H9 (cell line): Measurements from ENCODE around the gene CALR3. TPM values are rescaled to one million over a fixed set of nuclear protein-coding genes. Genes with fewer than 3 reads are reported as not detected.

Experiments used
- DNase-seq: peaks from one replicate; pipeline ENCODE4 v3.0.0-alpha.2; 2017
- H2AFZ ChIP-seq: one replicate; pipeline ENCODE4 v1.6.1; 2013; ENCODE audit warnings: mild to moderate bottlenecking, low read length, control low read depth, moderate library complexity
- H2AK5ac ChIP-seq: 2 replicates; pipeline ENCODE4 v1.6.1; 2013; ENCODE audit warnings: low read length, control low read depth, mixed read lengths; ENCODE audit not compliant: insufficient read length
- H2BK120ac ChIP-seq: one replicate; pipeline ENCODE4 v1.6.1; 2013; ENCODE audit warnings: low read depth, mild to moderate bottlenecking, low read length, control low read depth, inconsistent platforms; ENCODE audit not compliant: poor library complexity, severe bottlenecking
- H2BK12ac ChIP-seq: 2 replicates; pipeline ENCODE4 v1.6.1; 2013; ENCODE audit warnings: low read length, control low read depth, mixed read lengths, low read depth; ENCODE audit not compliant: insufficient read length
- H2BK15ac ChIP-seq: 2 replicates; pipeline ENCODE4 v1.6.1; 2013; ENCODE audit warnings: low read depth, low read length, control low read depth
- H2BK20ac ChIP-seq: one replicate; pipeline ENCODE4 v1.6.1; 2013; ENCODE audit warnings: low read depth, mild to moderate bottlenecking, low read length, control low read depth, inconsistent platforms; ENCODE audit not compliant: poor library complexity, severe bottlenecking
- H2BK5ac ChIP-seq: 2 replicates; pipeline ENCODE4 v1.6.1; 2013; ENCODE audit warnings: low read length, control low read depth, mixed read lengths; ENCODE audit not compliant: insufficient read length
- H3K14ac ChIP-seq: 2 replicates; pipeline ENCODE4 v1.6.1; 2013; ENCODE audit warnings: low read length, control low read depth; ENCODE audit not compliant: insufficient read depth
- H3K18ac ChIP-seq: 2 replicates; pipeline ENCODE4 v1.6.1; 2013; ENCODE audit warnings: low read depth, mild to moderate bottlenecking, mixed read lengths, low read length, control low read depth; ENCODE audit not compliant: insufficient read length
- H3K23ac ChIP-seq: 2 replicates; pipeline ENCODE4 v1.6.1; 2013; ENCODE audit warnings: low read length, control low read depth, mixed read lengths, low read depth; ENCODE audit not compliant: insufficient read length
- H3K23me2 ChIP-seq: 2 replicates; pipeline ENCODE4 v1.6.1; 2013; ENCODE audit warnings: low read depth, mild to moderate bottlenecking, mixed read lengths, low read length, control low read depth; ENCODE audit not compliant: insufficient read length, poor library complexity, severe bottlenecking
- H3K27ac ChIP-seq: 2 replicates; pipeline ENCODE4 v1.5.1; 2013; ENCODE audit warnings: low read length, control low read depth, mixed read lengths, low read depth; ENCODE audit not compliant: insufficient read length
- H3K27me3 ChIP-seq: 2 replicates; pipeline ENCODE4 v1.6.1; 2013; ENCODE audit warnings: low read length, control low read depth, inconsistent platforms; ENCODE audit not compliant: insufficient read depth
- H3K4ac ChIP-seq: 2 replicates; pipeline ENCODE4 v1.6.1; 2013; ENCODE audit warnings: low read depth, mild to moderate bottlenecking, control low read depth, inconsistent platforms, low read length, moderate library complexity
- H3K4me1 ChIP-seq: 2 replicates; pipeline ENCODE4 v1.6.1; 2013; ENCODE audit warnings: low read length, control low read depth, inconsistent platforms; ENCODE audit not compliant: insufficient read depth
- H3K4me2 ChIP-seq: 2 replicates; pipeline ENCODE4 v1.6.1; 2013; ENCODE audit warnings: low read length, control low read depth, mixed read lengths; ENCODE audit not compliant: insufficient read length, insufficient read depth
- H3K56ac ChIP-seq: 2 replicates; pipeline ENCODE4 v1.6.1; 2013; ENCODE audit warnings: low read depth, mild to moderate bottlenecking, mixed read lengths, low read length, control low read depth; ENCODE audit not compliant: insufficient read length
- H3K79me1 ChIP-seq: 2 replicates; pipeline ENCODE4 v1.6.1; 2013; ENCODE audit warnings: low read depth, mild to moderate bottlenecking, moderate library complexity, low read length, control low read depth, inconsistent platforms; ENCODE audit not compliant: insufficient read depth, poor library complexity, severe bottlenecking
- H3K79me2 ChIP-seq: 2 replicates; pipeline ENCODE4 v1.6.1; 2013; ENCODE audit warnings: low read length, control low read depth, inconsistent platforms; ENCODE audit not compliant: insufficient read depth
- H3K9ac ChIP-seq: 2 replicates; pipeline ENCODE4 v1.6.1; 2013; ENCODE audit warnings: low read length, control low read depth, mixed read lengths; ENCODE audit not compliant: insufficient read length; ENCODE audit errors: extremely low read depth
- H3K9me3 ChIP-seq: one replicate; pipeline ENCODE4 v1.6.1; 2013; ENCODE audit warnings: low read depth, low read length, inconsistent platforms; ENCODE audit not compliant: control insufficient read depth
- H3T11ph ChIP-seq: one replicate; pipeline ENCODE4 v1.6.1; 2013; ENCODE audit warnings: mild to moderate bottlenecking, low read length, control low read depth, inconsistent platforms
- H4K20me1 ChIP-seq: one replicate; pipeline ENCODE4 v1.6.1; 2013; ENCODE audit not compliant: control insufficient read depth, insufficient read length, insufficient read depth
- H4K5ac ChIP-seq: 2 replicates; pipeline ENCODE4 v1.6.1; 2013; ENCODE audit warnings: low read depth, mild to moderate bottlenecking, mixed read lengths, low read length, control low read depth; ENCODE audit not compliant: insufficient read length
- H4K8ac ChIP-seq: replicated peaks from 2 replicates; pipeline ENCODE4 v1.6.1; 2013; ENCODE audit warnings: low read length, control low read depth, mixed read lengths, low read depth; ENCODE audit not compliant: insufficient read length
- H4K91ac ChIP-seq: 2 replicates; pipeline ENCODE4 v1.6.1; 2013; ENCODE audit warnings: low read depth, mild to moderate bottlenecking, moderate library complexity, mixed read lengths, low read length, control low read depth; ENCODE audit not compliant: insufficient read length
- H3K27ac Mint-ChIP-seq, 3 experiments: 2 replicates in 2 of 3; 3 replicates in 1 of 3; pipeline ENCODE4 v1.8.0; 2020 to 2021; ENCODE audit warnings: mixed read lengths in 3 of 3, mild to moderate bottlenecking in 1 of 3, moderate library complexity in 1 of 3
- H3K27me3 Mint-ChIP-seq: 2 replicates; pipeline ENCODE4 v1.8.0; 2021; ENCODE audit warnings: low read depth, mild to moderate bottlenecking, moderate library complexity, mixed read lengths
- H3K36me3 Mint-ChIP-seq, 3 experiments: 2 replicates in 2 of 3; 3 replicates in 1 of 3; pipeline ENCODE4 v1.8.0; 2020 to 2021; ENCODE audit warnings: low read depth in 3 of 3, mixed read lengths in 3 of 3; ENCODE audit not compliant: insufficient read depth in 1 of 3
- H3K4me1 Mint-ChIP-seq, 2 experiments: 2 replicates each; pipeline ENCODE4 v1.8.0; 2020; ENCODE audit warnings: mixed read lengths in 2 of 2
- H3K4me3 Mint-ChIP-seq, 2 experiments: 2 replicates in 1 of 2; 3 replicates in 1 of 2; pipeline ENCODE4 v1.8.0; 2020 to 2021; ENCODE audit warnings: mild to moderate bottlenecking in 2 of 2, mixed read lengths in 2 of 2, moderate library complexity in 1 of 2
- H3K9me3 Mint-ChIP-seq, 2 experiments: 2 replicates in 1 of 2; 3 replicates in 1 of 2; pipeline ENCODE4 v1.8.0; 2020; ENCODE audit warnings: mild to moderate bottlenecking in 2 of 2, mixed read lengths in 2 of 2, moderate library complexity in 1 of 2
- whole genome bisulfite sequencing: extraction: QIAGEN DNeasy Blood & Tissue Kit; methylation state at CpG from one replicate; pipeline ENCODE4 v1.1.7; 2013; ENCODE audit warnings: missing lambda C conversion rate, low lambda C conversion rate, mixed read lengths; ENCODE audit not compliant: insufficient read length; ENCODE audit errors: extremely low coverage; 5-methylcytosine and 5-hydroxymethylcytosine counted together
- total RNA-seq: library from RNA; stranded (reverse); gene quantifications from 2 replicates; pipeline ENCODE4 v1.2.1, GENCODE V29; 2021
- TF ChIP-seq, protein P1 (sequence below): fragments of 200-600 bp; sonication (generic); conservative IDR thresholded peaks from 3 replicates; pipeline ENCODE4 v1.8.0; 2021; ENCODE audit warnings: antibody characterized with exemption, mild to moderate bottlenecking

Gene CALR3
- total RNA-seq, 1 experiment from 2014 or later = 0.44 TPM

DNA sequence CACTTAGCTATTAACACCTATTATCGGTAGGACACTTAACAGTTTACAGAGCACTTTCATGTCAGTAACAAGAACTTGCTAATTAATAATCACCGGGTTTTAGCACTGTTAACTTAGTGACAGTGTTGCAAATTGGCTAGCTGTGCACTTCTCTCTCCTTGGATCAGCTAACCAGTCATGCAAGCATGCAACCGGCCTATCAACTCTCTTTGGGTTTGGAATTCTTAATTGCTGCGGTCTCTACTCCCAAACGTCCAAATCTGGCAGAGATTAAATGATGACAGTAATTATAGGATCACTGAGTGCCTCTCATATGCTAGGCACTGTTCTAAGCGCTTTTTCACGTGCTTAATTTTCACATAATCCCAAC, 25.4 kb downstream of the CALR3 start:
- H3T11ph ChIP-seq = no peak overlapping the region
- no peaks in the 10 kb centered on the region for H3K27me3 ChIP-seq
- DNase-seq = no peak
- H3K4ac ChIP-seq = no peak overlapping the region
- H4K8ac ChIP-seq = no peak overlapping the region
- peaks cover 0 to 4% (median 1%) of the 10 kb centered on the region in 3 experiments; a peak in 3 of 7 replicates for H3K36me3 Mint-ChIP-seq
- no peak overlapping the region for H3K18ac ChIP-seq
- 0 out of 7 replicates have a peak overlapping the region, but pooled peaks of 1 of the 3 experiments have one; percentile 6 for H3K27ac Mint-ChIP-seq
- H4K20me1 ChIP-seq = no peaks in the 10 kb centered on the region
- TF ChIP-seq, protein P1, sequence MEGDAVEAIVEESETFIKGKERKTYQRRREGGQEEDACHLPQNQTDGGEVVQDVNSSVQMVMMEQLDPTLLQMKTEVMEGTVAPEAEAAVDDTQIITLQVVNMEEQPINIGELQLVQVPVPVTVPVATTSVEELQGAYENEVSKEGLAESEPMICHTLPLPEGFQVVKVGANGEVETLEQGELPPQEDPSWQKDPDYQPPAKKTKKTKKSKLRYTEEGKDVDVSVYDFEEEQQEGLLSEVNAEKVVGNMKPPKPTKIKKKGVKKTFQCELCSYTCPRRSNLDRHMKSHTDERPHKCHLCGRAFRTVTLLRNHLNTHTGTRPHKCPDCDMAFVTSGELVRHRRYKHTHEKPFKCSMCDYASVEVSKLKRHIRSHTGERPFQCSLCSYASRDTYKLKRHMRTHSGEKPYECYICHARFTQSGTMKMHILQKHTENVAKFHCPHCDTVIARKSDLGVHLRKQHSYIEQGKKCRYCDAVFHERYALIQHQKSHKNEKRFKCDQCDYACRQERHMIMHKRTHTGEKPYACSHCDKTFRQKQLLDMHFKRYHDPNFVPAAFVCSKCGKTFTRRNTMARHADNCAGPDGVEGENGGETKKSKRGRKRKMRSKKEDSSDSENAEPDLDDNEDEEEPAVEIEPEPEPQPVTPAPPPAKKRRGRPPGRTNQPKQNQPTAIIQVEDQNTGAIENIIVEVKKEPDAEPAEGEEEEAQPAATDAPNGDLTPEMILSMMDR = no peak
- H3K23ac ChIP-seq = no peak overlapping the region
- no peak overlapping the region for H3K56ac ChIP-seq
- H3K79me2 ChIP-seq = peaks cover 21% of the 10 kb centered on the region
- no peak overlapping the region for H4K91ac ChIP-seq
- no peak overlapping the region for H2BK5ac ChIP-seq
- peaks cover 7 to 11% of the 10 kb centered on the region in 2 experiments; a peak in 4 of 5 replicates for H3K9me3 Mint-ChIP-seq
- peaks cover 21 to 31% of the 10 kb centered on the region in 2 experiments for H3K4me1 Mint-ChIP-seq
- no peak overlapping the region for H2BK15ac ChIP-seq
- no peak overlapping the region for H3K14ac ChIP-seq
- no CpG with 5 or more reads among the region's 7 CpGs for WGBS
- H3K4me2 ChIP-seq = peak overlapping the region; percentile 100
- H3K27me3 Mint-ChIP-seq = peaks cover 1% of the 10 kb centered on the region
- no peak overlapping the region for H2BK12ac ChIP-seq
- no peak overlapping the region for H2AK5ac ChIP-seq
- H2AFZ ChIP-seq = no peak overlapping the region
- no peak overlapping the region for H2BK120ac ChIP-seq
- H3K9ac ChIP-seq = peak overlapping the region; percentile 76
- H3K27ac ChIP-seq = no peak overlapping the region
- H3K9me3 ChIP-seq = no peaks in the 10 kb centered on the region
- H3K79me1 ChIP-seq = peaks cover 5% of the 10 kb centered on the region
- H3K4me1 ChIP-seq = 0 out of 2 replicates have a peak, but pooled peaks cover 3% of the 10 kb centered on the region
- peaks cover 9% of the 10 kb centered on the region for H3K23me2 ChIP-seq
- H3K4me3 Mint-ChIP-seq = peak overlapping the region; percentile 93 to 96
- no peak overlapping the region for H2BK20ac ChIP-seq
- no peak overlapping the region for H4K5ac ChIP-seq
